Smooth muscle cell (in vitro differentiated cells): ENCODE data around the gene COL6A1. TPM values are rescaled to one million over a fixed set of nuclear protein-coding genes. Genes with fewer than 3 reads are reported as not detected.
A peak's percentile ranks its signal among the peaks of the same experiment; 100 is the strongest.

Source experiments
- DNase-seq: peaks from one replicate; lab custom pipeline; 2025; ENCODE audit not compliant: unreplicated experiment; lab: John Stamatoyannopoulos, UW
- H2AFZ ChIP-seq: fragments of 200-600 bp; sonication (generic); 2 replicates; pipeline ENCODE4 v1.6.0; 2016; ENCODE audit warnings: antibody characterized with exemption, low read depth, mild to moderate bottlenecking
- H3F3A ChIP-seq: fragments of 200-600 bp; sonication (generic); 2 replicates; pipeline ENCODE4 v1.6.0; 2017; ENCODE audit warnings: antibody characterized with exemption, low read depth
- H3K27ac ChIP-seq: fragments of 200-600 bp; sonication (generic); 2 replicates; pipeline ENCODE4 v1.5.1; 2016; ENCODE audit warnings: low read depth, mild to moderate bottlenecking
- H3K27me3 ChIP-seq: fragments of 200-600 bp; sonication (generic); 2 replicates; pipeline ENCODE4 v1.6.1; 2016; ENCODE audit warnings: low read depth, mild to moderate bottlenecking
- H3K36me3 ChIP-seq: fragments of 200-600 bp; sonication (generic); 2 replicates; pipeline ENCODE4 v1.5.1; 2016; ENCODE audit warnings: low read depth
- H3K4me1 ChIP-seq: fragments of 200-600 bp; sonication (generic); 2 replicates; pipeline ENCODE4 v1.5.1; 2016; ENCODE audit warnings: low read depth
- H3K4me2 ChIP-seq: fragments of 200-600 bp; sonication (generic); 2 replicates; pipeline ENCODE4 v1.6.0; 2016; ENCODE audit warnings: mild to moderate bottlenecking
- H3K4me3 ChIP-seq: fragments of 200-600 bp; sonication (generic); 2 replicates; pipeline ENCODE4 v1.5.1; 2016; ENCODE audit warnings: mild to moderate bottlenecking
- H3K79me2 ChIP-seq: fragments of 200-600 bp; sonication (generic); 2 replicates; pipeline ENCODE4 v1.6.0; 2016; ENCODE audit warnings: low read depth, mild to moderate bottlenecking
- H3K9ac ChIP-seq: fragments of 200-600 bp; sonication (generic); 2 replicates; pipeline ENCODE4 v1.6.0; 2016; ENCODE audit warnings: low read depth
- H3K9me3 ChIP-seq: fragments of 200-600 bp; sonication (generic); replicated peaks from 2 replicates; pipeline ENCODE4 v1.5.1; 2016; ENCODE audit warnings: low read depth
- H4K20me1 ChIP-seq: fragments of 200-600 bp; sonication (generic); 2 replicates; pipeline ENCODE4 v1.6.0; 2016; ENCODE audit warnings: low read depth
- WGBS: methylation state at CpG from one replicate; pipeline ENCODE4 v1.1.7; 2016; ENCODE audit warnings: low lambda C conversion rate; 5-methylcytosine and 5-hydroxymethylcytosine counted together
- polyA plus RNA-seq: library from polyadenylated mRNA; unstranded; fragments of >200 nt; fragmentation: Nextera tagmentation; extraction: Ambion mirVana; gene quantifications from 2 replicates; pipeline ENCODE4 v1.2.1, GENCODE V29; 2016
- total RNA-seq: library from RNA; depleted of rRNA; stranded (reverse); fragments of >200 nt; gene quantifications from 2 replicates; pipeline ENCODE4 v1.2.3, GENCODE V29; 2014
- TF ChIP-seq, protein P1 (sequence below): fragments of 200-600 bp; sonication (generic); IDR thresholded peaks from 2 replicates; pipeline ENCODE4 v1.5.1; 2017; ENCODE audit warnings: borderline replicate concordance, mild to moderate bottlenecking, antibody characterized with exemption; ENCODE audit not compliant: insufficient read depth, poor library complexity, severe bottlenecking

Gene COL6A1, protein sequence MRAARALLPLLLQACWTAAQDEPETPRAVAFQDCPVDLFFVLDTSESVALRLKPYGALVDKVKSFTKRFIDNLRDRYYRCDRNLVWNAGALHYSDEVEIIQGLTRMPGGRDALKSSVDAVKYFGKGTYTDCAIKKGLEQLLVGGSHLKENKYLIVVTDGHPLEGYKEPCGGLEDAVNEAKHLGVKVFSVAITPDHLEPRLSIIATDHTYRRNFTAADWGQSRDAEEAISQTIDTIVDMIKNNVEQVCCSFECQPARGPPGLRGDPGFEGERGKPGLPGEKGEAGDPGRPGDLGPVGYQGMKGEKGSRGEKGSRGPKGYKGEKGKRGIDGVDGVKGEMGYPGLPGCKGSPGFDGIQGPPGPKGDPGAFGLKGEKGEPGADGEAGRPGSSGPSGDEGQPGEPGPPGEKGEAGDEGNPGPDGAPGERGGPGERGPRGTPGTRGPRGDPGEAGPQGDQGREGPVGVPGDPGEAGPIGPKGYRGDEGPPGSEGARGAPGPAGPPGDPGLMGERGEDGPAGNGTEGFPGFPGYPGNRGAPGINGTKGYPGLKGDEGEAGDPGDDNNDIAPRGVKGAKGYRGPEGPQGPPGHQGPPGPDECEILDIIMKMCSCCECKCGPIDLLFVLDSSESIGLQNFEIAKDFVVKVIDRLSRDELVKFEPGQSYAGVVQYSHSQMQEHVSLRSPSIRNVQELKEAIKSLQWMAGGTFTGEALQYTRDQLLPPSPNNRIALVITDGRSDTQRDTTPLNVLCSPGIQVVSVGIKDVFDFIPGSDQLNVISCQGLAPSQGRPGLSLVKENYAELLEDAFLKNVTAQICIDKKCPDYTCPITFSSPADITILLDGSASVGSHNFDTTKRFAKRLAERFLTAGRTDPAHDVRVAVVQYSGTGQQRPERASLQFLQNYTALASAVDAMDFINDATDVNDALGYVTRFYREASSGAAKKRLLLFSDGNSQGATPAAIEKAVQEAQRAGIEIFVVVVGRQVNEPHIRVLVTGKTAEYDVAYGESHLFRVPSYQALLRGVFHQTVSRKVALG
- total RNA-seq = 1,267 and 1,292 TPM in 2 replicates
- 2,075 and 2,827 TPM in 2 replicates for polyA plus RNA-seq

DNA sequence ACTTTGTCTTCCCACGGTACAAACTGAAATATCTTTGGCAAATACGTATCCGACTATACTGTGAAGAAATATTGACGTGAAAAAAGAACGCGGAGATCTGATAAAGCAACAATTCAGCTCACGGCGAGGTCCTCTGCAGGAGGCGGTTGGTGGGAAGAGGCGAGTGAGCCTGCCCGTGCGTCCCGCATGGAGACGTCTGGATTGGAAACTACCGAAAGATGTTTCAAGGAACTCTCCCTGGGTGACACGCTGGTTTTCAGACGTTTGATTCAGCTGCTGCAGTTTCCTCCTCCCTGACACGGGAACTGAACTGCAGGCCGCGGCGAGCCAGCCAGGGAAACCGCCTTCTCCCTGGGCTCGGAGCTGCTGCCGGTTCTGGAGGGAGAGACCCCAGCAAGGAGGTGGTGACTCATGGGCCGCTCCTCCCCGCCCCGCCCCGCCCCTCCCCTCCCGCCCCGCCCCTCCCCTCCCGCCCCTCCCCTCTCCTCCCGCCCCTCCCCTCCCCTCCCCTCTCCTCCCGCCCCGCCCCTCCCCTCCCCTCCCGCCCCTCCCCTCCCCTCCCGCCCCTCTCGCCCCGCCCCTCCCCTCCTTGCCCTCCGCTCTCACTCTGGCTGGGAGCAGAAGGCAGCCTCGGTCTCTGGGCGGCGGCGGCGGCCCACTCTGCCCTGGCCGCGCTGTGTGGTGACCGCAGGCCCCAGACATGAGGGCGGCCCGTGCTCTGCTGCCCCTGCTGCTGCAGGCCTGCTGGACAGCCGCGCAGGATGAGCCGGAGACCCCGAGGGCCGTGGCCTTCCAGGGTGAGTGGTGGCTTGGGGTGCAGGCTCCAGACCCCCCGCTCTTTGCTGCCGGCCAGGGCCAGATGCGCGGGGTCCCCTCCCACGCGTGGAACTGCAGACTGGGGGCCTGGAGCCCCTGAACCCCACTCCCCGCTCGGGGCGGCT is at the start of gene COL6A1:
Gene COL6A1 (plus strand): TSS at position 620 of the 941 bp plus-strand sequence. CDS start 81 bp downstream, at position 701.
- TF ChIP-seq, protein P1, sequence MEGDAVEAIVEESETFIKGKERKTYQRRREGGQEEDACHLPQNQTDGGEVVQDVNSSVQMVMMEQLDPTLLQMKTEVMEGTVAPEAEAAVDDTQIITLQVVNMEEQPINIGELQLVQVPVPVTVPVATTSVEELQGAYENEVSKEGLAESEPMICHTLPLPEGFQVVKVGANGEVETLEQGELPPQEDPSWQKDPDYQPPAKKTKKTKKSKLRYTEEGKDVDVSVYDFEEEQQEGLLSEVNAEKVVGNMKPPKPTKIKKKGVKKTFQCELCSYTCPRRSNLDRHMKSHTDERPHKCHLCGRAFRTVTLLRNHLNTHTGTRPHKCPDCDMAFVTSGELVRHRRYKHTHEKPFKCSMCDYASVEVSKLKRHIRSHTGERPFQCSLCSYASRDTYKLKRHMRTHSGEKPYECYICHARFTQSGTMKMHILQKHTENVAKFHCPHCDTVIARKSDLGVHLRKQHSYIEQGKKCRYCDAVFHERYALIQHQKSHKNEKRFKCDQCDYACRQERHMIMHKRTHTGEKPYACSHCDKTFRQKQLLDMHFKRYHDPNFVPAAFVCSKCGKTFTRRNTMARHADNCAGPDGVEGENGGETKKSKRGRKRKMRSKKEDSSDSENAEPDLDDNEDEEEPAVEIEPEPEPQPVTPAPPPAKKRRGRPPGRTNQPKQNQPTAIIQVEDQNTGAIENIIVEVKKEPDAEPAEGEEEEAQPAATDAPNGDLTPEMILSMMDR = no peak
- peak; percentile 76 for DNase-seq
- no peak within 1 kb of the TSS for H2AFZ ChIP-seq
- 2% methylated on average over 38 of the region's 63 CpGs for WGBS
- H4K20me1 ChIP-seq = peaks cover 48% of the 10 kb centered on the region
- H3K4me3 ChIP-seq = peak within 1 kb of the TSS; percentile 97
- H3K4me1 ChIP-seq = peaks cover 15% of the 10 kb centered on the region
- H3K9me3 ChIP-seq = no peaks in the 10 kb centered on the region
- peak within 1 kb of the TSS; percentile 99 for H3K4me2 ChIP-seq
- H3K36me3 ChIP-seq = no peaks in the 10 kb centered on the region
- H3K9ac ChIP-seq = peak within 1 kb of the TSS; percentile 84
- H3K27me3 ChIP-seq = no peaks in the 10 kb centered on the region
- peaks cover 49% of the 10 kb centered on the region for H3K79me2 ChIP-seq
- peaks cover 33% of the 10 kb centered on the region for H3F3A ChIP-seq
- peak within 1 kb of the TSS; percentile 95 for H3K27ac ChIP-seq

DNA sequence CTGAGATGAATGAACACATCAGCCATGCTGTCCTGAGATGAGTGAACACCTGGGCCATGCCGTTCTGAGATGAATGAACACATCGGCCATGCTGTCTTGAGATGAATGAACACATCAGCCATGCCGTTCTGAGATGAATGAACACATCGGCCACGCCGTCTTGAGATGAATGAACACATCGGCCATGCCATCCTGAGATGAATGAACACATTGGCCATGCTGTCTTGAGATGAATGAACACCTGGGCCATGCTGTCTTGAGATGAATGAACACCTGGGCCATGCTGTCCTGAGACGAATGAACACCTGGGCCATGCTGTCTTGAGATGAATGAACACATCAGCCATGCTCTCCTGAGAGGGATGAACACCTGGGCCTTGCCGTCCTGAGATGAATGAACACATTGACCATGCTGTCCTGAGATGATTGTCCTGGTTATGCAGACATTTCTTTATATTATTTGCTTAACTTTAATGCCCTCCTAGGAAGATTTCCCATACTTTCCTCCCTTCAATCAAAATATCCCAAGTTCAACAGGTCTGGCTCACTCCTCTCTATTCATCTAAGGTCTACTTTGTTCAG is 48.6 kb upstream of the COL6A1 start:
- TF ChIP-seq, protein P1 = no peak
- Histone ChIP-seq H3K4me3 (no peak overlapping the region), H3K27me3 (no peaks in the 10 kb centered on the region), H3K36me3 (no peaks in the 10 kb centered on the region), H4K20me1 (no peaks in the 10 kb centered on the region), H3F3A (no peaks in the 10 kb centered on the region), H2AFZ (no peak overlapping the region), H3K9ac (no peak overlapping the region), H3K27ac (no peak overlapping the region), H3K79me2 (no peaks in the 10 kb centered on the region), H3K4me2 (no peak overlapping the region), H3K4me1 (no peaks in the 10 kb centered on the region), H3K9me3 (no peaks in the 10 kb centered on the region)
- no peak for DNase-seq
- WGBS = 83% methylated on average over 9 of the region's 9 CpGs

DNA sequence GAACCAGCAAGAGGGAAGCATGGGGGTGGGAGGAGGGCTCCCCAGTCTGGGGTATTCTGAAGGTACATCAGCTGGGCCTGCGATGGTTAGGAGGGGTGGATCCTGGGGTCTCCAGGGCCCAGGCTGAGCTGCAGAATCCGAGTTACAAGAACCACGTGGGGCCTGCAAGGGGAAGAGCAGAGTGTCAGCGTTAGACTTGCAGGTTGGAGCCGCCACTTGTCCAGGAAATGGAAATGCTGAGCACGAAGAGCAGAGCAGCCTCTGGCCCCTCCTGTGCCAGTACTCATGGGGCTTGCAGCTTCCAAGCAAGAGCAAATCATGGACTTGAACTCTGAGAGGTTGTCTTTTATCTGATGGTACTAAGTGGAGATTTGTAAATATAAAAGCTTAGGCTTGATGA is 47.5 kb upstream of the COL6A1 start:
- Histone ChIP-seq H3K4me1 (no peaks in the 10 kb centered on the region), H3K36me3 (no peaks in the 10 kb centered on the region), H3K27me3 (no peaks in the 10 kb centered on the region), H2AFZ (no peak overlapping the region), H3K4me2 (no peak overlapping the region), H3K27ac (no peak overlapping the region), H3K9ac (no peak overlapping the region), H3F3A (no peaks in the 10 kb centered on the region), H3K9me3 (no peaks in the 10 kb centered on the region), H4K20me1 (no peaks in the 10 kb centered on the region), H3K4me3 (no peak overlapping the region), H3K79me2 (no peaks in the 10 kb centered on the region)
- TF ChIP-seq, protein P1 = no peak
- WGBS = 86% methylated on average over 6 of the region's 6 CpGs
- DNase-seq = no peak
